NCI-H748 (cell line): Measurements from ENCODE around the gene SMAD3.

Experiments
- DNase-seq: peaks from one replicate; lab custom pipeline; 2025; ENCODE audit not compliant: unreplicated experiment; lab: John Stamatoyannopoulos, UW

The SMAD3 gene

GRCh38 chr15:67216859-67217258, 151.5 kb downstream of the SMAD3 start:
- DNase-seq, result no peak

DNA sequence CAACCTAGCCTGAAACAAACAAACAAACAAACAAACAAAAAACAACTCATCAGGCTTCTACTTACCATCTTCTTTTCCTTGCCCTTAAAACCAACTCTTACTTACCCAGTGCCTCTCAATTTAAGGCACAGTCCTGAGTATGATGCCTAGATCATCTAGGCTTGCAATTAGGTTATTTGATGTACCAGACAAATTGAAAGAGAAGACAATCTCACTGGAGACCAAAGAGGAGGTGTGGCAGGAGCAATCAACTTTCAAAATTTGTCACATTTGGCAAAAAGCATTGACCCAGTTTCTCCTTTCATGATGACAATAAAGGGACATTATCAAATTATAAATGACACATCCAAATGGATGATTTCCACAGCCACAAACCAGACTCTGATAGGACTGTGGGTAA, 153.0 kb downstream of the SMAD3 start:
- no peak for DNase-seq

DNA sequence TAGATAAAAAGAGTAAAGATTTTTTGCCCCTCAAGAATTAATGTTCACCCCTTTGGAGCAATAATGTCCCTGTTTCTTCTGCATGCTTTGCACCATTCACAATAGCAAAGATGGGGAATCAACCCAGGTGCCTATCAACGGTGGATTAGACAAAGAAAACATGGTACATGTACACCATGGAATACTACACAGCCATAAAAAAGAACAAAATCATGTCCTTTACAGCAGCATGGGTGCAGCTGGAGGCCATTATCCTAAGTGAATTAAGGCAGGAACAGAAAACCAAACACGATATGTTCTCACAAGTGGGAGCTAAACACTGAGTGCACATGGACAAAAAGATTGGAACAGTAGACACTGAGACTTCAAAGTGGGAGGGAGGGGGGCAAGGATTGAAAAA, 153.9 kb downstream of the SMAD3 start:
- DNase-seq, result no peak

GRCh38 chr15:67224889-67225288, 159.5 kb downstream of the SMAD3 start:
- DNase-seq, result no peak

- no peak for DNase-seq
These were observed 159.9 kb downstream of the SMAD3 start for GRCh38 chr15:67225336-67225735.

DNA sequence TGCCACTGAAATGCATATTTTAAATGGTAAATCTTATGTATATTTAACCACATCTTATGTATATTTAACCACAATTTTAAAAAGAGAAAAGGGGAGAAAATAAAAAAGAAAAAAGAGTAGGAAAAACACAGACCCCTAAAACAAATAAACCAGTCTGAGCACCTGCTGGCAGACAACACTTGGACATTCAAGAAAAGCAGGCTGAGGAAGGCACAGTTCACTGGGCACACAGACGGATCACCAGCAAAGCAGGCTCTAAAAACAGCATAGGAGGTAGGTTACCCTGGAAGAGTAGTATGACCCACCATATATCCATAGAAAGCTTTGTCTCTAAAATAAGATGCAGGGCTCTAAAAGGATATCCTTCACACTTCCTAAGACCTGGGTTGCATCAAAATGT, 162.0 kb downstream of the SMAD3 start:
- no peak for DNase-seq

- no peak for DNase-seq
These were observed 162.4 kb downstream of the SMAD3 start for GRCh38 chr15:67227846-67228245.

GRCh38 chr15:67228286-67228685, 162.9 kb downstream of the SMAD3 start:
- no peak for DNase-seq

GRCh38 chr15:67230504-67230903, 165.1 kb downstream of the SMAD3 start:
- no peak for DNase-seq

- no peak for DNase-seq
These were observed 167.2 kb downstream of the SMAD3 start for GRCh38 chr15:67232591-67232990.

DNA sequence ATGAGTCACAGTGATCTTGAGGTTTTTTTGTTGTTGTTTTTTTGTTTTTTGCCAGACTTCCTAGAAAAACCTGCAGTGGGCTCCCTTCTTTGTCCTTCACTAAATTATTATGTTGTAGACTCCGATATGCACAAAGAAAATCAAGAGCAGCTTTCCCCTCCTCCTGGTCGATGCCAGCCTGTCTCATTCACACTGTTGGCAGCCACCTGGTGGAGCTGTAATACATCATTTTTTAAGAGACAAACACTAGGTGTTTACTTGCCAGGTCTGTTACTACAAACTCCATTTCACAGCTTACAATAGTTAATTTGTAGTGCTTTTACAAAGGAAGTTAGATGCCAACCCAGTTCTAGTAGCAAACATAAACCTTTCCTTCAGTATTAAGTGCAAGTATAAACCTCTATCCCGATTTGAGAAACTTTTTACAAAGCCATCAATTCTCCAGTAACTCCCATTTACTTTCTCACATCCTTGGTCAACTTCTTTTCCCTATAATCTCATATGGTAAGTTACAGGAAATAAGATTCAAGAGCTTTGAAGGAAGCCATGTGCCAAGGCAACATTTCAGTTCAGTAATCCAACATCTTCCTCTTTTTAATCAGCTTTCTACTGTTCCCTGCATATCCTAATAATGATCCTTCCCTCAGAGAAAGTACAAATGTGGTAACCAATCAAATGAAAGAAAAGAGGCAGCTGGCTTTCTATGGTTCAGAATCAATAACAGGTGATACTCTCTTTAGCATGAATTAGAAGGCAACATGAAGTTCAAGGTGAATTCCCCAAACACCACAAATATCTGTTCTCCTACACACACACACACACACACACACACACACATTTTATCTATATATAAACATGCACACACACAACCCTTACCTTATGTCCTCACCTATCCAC, 175.1 kb downstream of the SMAD3 start:
- peak; percentile 38 for DNase-seq

GRCh38 chr15:67241132-67241855, 175.9 kb downstream of the SMAD3 start:
- DNase-seq, result no peak

GRCh38 chr15:67242708-67243111, 177.3 kb downstream of the SMAD3 start:
- no peak for DNase-seq
